AG10803 (cell line): Measurements from ENCODE around the gene CDCP2.
"Not testable (repeated sequence)": the region's sequence is repeated elsewhere in the genome, so short reads cannot be mapped to it uniquely, and the experiment has no call there.

ENCODE experiments used
- DNase-seq: peaks from one replicate; pipeline ENCODE4 v3.0.0; 2010; ENCODE audit warnings: low read depth
- H3K4me3 ChIP-seq: 2 replicates; pipeline ENCODE4 v1.5.1; 2011; ENCODE audit warnings: mild to moderate bottlenecking, low read length, control low read depth
- TF ChIP-seq, protein P1 (sequence below): conservative IDR thresholded peaks from 2 replicates; pipeline ENCODE4 v1.5.1; 2011; ENCODE audit warnings: mild to moderate bottlenecking, low read length, control low read depth, inconsistent platforms

The CDCP2 gene

DNA sequence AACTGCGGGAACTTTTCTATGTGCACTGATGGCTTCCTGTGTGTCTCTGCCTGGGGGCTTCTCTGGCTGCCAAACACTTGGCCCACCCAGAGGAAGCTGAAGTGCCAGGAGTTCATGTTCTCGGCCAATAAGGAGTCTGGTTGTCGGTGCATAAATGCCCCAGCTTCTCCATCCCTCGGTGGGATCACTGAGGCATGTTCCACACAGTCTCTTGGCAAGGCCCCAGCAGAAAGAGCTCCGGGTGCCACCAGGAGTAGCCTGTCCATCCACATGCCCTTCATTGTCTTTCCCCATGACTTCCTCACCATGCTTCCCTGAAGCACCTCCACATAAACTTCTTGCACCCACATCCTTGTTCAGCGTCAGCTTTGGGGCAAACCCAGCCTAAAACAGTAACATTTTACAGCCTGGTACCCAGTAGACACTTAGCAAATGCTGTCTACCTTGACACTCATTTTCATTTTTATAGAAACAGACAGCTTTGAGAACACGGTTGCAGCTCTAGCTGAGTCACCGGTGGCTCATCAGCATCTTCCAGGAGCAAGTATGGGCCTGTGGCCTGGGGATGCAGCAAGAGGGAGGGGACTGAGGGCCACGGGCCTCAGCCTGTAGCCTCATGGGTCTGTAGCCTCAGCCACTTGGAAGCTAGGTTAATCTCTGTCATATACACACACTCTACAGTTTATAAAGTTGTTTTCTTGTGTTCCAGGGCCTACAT is 14.8 kb upstream of the CDCP2 start:
- H3K4me3 ChIP-seq, result no peak overlapping the region
- peak; percentile 16 for DNase-seq
- TF ChIP-seq, protein P1, sequence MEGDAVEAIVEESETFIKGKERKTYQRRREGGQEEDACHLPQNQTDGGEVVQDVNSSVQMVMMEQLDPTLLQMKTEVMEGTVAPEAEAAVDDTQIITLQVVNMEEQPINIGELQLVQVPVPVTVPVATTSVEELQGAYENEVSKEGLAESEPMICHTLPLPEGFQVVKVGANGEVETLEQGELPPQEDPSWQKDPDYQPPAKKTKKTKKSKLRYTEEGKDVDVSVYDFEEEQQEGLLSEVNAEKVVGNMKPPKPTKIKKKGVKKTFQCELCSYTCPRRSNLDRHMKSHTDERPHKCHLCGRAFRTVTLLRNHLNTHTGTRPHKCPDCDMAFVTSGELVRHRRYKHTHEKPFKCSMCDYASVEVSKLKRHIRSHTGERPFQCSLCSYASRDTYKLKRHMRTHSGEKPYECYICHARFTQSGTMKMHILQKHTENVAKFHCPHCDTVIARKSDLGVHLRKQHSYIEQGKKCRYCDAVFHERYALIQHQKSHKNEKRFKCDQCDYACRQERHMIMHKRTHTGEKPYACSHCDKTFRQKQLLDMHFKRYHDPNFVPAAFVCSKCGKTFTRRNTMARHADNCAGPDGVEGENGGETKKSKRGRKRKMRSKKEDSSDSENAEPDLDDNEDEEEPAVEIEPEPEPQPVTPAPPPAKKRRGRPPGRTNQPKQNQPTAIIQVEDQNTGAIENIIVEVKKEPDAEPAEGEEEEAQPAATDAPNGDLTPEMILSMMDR, result no peak

GRCh38 chr1:54166357-54166756 is 13.6 kb upstream of the CDCP2 start:
- not testable (repeated sequence) for DNase-seq

DNA sequence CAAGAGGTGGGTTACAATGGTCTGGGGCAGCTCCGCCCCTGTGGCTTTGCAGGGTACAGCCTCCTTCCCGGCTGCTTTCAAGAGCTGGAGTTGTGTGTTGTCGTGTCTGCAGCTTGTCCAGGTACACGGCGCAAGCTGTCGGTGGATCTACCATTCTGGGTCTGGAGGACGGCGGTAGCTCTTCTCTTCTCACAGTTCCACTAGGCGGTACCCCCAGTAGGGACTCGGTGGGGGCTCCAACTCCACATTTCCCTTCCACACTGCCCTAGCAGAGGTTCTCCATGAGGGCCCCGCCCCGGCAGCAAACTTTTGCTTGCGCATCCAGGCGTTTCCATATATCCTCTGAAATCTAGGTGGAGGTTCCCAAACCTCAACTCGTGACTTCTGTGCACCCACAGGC is 12.3 kb upstream of the CDCP2 start:
- TF ChIP-seq, protein P1, result no peak
- no peak overlapping the region for H3K4me3 ChIP-seq
- no peak for DNase-seq

More at GRCh38 chr1:54166357-54166756, 13.6 kb upstream of the CDCP2 start:
- H3K4me3 ChIP-seq, result not testable (repeated sequence)

DNA sequence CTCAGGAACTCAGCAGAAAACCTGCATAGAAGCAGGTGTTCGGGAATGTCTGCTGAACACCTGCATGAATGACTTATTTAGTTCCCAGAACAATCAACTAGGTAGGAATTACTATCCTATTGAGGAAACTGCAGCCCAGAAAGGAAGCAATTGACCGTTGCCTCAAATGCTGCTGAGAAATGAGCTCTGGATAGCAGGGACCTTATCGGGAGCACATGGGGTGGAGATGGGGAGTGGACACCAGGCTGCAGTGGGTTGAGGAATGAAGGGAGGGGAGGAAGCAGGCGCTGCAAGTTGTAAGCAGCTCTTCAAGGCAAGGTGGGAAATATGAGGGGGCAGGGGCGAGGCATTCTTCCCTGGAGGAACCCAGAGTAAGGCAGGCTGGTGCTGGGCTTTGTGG is 10.8 kb upstream of the CDCP2 start:
- TF ChIP-seq, protein P1, result no peak
- H3K4me3 ChIP-seq, result no peak overlapping the region
- DNase-seq, result no peak

- TF ChIP-seq, protein P1, result no peak
- DNase-seq, result no peak
- H3K4me3 ChIP-seq, result no peak overlapping the region
These were observed 10.3 kb upstream of the CDCP2 start for GRCh38 chr1:54163051-54163450.

GRCh38 chr1:54161495-54162168 is 8.8 kb upstream of the CDCP2 start:
- no peak overlapping the region for H3K4me3 ChIP-seq
- DNase-seq, result no peak
- TF ChIP-seq, protein P1, result no peak

DNA sequence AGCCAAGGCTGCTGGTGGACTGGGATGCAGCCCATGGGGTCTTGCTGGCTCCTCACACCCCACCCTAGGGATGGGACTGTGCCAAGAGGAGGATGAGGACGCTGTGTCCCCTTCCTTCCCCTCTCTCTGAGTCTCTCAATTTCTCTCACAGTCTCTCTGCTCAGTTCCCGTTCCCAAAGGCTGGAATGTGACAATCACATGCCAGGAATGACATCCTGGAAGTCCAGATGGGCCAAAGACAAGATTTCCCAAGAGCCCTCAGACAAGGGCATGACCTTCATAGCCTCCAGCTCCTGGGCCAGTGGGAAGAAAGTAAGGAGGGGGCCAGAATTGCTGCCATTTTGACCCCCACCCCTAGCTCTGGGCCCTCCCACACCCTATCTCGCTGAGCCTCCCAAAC is 7.6 kb upstream of the CDCP2 start:
- H3K4me3 ChIP-seq, result no peak overlapping the region
- peak; percentile 43 for DNase-seq
- TF ChIP-seq, protein P1, result no peak
